Superior temporal gyrus (tissue), 1 donor: ENCODE measurements around the gene NCAM1.

Experiments used
- DNase-seq: peaks from one replicate; pipeline ENCODE4 v3.0.0-alpha.2; 2016; ENCODE audit errors: extremely low spot score

Gene NCAM1

DNA sequence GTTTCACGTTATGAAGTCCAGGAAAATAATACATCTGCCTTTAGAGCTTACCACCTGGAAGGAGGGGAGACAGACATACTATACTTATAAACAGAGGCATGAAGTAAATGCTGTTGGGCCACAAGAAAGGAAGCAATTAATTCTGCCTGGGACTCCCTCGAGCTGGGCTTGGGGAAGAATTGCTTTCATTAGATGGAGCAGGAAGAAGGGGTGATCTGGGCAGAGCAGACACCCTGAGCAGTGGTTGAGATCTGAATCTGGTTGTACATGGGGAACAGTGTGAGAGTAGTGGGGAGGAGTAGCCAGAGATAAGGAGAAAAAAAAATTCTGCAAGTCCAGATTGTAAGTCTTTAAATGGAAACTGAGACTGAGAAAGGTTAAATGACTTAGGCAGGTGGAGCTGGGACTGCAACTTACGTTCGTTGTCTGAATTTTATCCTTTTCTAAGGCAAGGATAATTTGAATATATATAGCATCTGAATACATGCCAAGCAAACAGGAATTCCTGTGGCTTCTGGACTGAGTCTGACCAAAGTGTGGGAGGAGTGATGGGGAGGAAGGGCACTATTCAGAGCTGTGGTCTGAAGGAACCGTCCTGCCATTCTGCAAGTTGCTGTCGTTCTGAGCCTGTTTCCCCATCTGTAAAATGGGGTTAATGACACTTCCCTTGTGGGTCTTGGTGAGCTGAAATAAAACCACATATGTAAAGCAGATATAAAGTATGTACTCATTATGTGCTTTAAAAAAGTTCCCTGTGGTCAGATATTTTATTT lies 7.9 kb downstream of the NCAM1 start:
- DNase-seq = no peak

DNA sequence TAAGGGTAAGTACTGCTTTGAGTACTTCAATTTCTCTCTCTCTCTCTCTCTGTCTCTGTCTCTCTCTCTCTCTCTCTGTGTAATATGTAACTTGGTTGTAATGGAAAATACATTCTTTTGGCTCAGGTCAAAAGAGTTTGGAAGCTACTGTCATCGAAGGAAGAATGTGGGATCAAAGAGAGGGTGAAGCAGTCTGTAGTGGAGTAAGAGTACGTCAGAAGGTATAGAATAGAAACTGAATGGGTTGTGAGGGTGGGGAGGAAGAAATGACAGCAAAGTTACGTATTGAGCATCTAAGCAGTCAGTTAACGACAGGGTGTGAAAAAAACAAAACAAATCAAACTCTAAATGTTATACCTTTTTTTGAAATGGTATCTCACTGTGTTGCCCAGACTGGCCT lies 10.0 kb downstream of the NCAM1 start:
- DNase-seq = no peak

DNA sequence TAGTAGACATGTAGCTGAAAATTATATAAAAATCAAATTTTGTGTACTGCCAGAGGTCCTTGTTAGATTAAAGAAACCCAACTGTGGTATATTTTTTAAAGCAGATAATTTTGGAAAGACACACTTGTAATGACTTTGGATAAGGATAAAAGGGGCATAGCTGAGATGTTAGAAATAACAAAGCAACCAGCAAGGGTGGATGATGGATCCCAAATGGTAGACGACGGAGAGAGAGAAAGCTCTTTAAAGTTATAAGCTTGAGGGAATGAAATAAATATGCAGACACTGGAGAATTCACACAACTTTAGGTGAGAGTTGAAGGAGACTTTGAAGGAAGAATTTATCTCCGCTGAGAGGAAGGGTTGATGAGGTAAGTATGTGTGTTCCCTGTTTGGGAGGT lies 10.6 kb downstream of the NCAM1 start:
- no peak for DNase-seq

DNA sequence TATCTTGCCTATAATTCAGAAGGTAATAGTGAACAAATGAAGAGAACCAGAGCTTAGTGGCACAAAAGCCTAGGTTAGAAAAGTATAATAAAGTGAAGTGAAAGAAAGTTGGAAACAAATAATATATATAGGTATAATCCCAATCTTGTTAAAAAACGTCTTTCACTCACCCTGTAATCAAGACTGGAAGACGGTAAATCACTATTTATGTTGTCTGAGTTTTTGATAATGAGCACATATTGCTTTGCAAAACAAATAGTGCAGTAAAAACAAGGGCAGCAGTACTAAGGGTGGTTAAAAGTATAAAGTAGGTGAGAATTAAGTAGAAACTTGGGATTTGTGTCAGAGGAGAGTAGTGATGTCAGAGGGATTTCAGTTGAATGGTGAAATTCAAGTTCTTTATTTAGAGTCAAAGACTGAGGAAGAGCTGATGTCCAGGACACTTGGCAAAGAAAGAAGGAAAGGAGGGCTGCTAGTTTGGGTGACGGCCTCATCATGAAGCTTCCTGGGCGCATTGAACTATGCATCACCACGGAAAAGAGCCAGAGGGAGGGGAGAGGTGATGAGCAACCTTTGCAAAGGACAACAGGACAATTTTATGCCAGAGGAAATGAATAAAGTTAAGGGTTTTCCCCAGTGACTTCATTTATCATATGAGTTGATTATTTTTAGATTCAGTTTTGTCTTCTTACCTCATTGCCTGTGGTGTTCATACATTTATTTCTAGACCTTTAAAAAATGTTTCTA lies 11.4 kb downstream of the NCAM1 start:
- peak; percentile 9 for DNase-seq

DNA sequence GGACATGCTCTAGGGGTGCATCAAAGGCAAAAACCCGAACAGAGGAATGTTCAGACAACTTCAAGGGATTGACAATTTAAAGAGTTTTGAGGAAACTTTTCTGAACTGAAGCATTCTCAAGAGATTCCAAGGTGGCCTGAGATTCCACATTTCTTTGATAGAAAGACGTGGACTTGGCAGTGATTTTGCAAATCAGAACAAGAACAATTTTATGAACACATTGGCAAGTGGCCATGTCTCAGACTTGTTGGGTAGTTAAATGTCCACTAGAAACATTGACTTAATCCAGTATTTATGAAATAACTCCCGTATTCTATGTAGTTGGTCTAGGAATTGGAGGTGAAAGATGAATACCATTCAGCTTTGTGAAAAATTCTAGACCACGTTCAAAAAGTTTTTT lies 13.8 kb downstream of the NCAM1 start:
- no peak for DNase-seq

DNA sequence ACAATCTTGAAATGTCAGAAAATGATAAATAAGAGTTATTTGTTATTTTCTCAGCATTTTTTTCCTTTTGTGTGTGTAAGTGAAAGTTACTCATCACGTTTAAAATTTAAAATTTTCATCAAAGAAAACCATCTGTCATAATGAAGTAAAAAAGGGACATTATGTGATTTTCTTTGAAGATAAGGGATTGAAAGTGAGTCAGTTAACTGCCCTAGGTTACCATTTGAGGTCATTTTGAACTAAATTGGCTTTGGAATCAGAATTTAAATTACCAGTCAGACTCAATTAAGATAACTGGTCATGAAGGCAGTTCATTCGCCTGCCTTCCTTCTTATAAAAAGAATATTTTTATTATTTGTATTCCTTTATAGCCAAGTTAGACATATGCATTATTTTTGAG lies 14.3 kb downstream of the NCAM1 start:
- DNase-seq = no peak

DNA sequence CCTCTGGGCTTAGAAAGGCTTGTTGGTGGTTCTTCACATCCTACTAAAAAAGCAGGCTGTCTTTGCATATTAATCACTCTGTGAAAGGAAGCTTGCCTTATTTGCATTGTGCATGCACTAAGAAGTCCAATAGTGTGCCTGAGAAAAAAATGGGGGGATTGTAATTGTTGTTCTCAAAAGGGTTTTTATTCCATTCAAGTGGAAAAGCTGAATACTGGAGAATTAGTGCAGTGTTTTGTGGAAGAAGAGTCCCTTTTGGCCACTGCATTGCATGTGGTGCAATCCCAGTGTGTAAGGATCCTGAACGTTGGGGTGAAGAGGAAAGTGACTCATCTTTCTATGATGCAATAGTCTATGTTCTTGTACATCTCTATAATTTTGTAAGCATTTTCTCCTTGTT lies 16.5 kb downstream of the NCAM1 start:
- DNase-seq = peak; percentile 93

DNA sequence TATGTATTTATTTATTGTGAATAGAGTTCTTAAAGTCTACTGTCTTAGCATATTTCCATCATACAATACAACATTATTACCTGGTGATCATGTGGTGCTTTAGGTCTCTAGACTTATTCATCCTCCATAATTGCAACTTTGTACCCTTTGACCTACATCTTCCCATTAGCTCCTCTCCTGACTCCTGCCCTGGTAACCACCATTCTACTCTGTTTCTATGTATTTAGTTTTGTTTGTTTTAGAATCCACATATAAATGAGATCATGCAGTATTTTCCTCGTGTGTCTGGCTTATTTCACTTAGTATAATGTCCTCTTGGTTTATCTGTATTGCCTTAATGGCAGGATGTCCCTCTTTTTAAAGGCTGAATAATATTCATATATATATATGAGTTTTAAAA lies 22.7 kb downstream of the NCAM1 start:
- no peak for DNase-seq

DNA sequence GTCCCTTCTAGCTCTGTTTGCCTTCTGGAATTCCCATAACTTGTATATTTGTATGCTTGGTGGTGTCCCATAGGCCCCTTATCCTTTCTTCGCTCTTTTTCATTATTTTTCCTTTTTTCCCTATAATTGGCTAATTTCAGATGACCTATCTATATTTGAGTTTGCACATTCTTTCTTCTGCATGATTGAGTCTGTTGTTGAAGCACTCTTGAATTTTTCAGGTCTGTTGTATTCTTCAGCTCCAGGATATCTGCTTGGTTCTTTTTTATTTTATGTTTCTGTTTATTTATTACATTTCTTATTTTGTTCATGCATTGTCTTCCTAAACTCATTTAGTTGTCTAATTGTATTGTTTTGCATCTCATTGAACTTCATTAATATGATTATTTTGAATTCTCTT lies 28.0 kb downstream of the NCAM1 start:
- no peak for DNase-seq

DNA sequence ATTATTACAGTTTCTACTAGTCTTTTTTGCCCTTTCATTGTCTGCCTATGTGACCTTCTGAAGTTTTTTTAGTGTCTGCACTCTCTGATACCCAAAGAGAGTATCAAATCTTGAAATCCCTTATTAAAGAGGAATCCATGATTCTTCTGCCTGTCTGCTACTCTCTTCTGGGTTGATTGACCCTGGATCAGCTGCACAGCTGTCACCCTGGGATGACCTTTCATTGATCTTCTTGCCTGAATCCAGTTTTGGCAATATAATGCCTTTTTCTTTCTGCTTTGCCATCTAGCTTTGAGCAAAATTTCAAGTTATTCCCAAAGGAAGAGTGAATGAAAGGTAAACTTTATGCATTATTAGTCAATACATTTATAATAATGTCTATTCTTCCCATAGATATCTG lies 32.6 kb downstream of the NCAM1 start:
- DNase-seq = no peak

DNA sequence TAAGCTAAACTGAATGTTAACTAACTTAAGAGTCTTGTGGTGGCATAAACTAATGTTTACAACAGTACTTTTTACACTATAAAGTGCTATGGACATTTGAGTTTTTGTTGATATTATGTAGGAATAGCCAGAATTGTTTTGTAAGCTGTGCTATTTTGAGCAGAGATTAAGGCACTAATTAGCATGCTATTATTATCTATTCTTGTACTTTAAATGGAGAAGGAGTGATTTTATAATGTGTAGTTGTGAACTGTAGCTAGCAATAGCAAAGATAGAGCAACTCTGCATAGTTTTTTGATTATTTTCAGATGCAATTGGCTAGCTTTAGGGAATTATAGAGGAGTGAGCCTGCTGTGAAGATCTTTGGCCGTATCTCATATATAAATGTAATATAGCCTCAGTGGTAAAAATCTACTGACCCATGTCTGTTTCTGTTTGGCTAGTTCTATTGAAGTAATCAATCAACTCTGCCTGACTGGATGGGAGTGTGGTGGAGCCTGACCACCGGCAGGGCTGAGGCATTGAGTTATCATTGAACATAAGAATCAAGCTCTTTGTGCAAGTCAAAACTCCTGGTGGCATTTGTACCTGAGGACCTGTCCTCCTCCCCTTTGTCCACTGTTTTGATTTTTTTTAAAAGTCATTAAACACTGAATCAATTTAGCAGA lies 34.3 kb downstream of the NCAM1 start:
- no peak for DNase-seq

DNA sequence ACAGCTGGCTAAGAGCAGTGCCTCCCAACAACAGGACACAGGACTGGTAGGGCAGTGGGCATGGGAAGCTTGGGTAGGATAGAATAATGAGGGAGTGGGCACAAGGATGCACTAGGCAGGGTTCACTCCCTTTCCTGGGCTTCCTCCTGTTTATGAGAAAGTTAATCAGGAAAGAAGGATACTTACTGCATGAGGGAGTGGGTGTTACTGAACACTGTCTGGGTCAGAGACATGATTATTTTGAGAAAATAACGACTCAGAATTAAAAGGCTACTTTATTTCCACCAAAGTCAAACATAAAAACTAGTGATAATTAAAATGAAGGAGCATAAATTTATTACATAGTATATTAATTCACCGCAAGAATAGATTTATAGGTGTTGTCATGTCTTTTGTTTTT lies 35.8 kb downstream of the NCAM1 start:
- no peak for DNase-seq

DNA sequence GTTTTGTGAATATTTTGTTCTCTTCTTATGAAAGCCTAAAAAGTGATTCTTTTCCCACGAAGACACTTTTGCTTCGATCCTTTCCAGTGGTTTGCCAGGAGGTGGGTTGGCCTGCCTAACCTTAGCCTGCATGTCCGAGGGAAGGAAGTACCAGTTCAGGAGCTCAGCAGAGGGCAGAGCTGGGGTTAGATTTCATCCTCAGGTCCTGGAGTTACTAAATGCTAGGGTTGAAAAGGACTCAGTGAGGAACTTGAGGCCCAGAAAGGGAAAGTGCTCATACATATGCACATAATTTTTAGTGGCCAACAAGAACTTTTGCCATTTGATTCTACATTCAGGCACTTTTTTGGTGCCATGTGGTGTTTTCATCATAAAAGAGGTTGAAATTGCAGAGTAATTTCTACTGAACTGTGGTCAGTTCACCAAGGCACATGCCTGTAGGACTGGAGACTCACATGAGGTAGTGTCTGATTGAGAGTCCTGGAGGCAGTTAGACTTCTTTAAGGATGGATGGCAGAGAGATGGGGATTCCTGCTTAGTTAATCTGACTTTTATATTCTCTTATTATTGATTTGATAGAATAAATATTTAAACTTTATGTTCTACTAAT lies 36.7 kb downstream of the NCAM1 start:
- no peak for DNase-seq

DNA sequence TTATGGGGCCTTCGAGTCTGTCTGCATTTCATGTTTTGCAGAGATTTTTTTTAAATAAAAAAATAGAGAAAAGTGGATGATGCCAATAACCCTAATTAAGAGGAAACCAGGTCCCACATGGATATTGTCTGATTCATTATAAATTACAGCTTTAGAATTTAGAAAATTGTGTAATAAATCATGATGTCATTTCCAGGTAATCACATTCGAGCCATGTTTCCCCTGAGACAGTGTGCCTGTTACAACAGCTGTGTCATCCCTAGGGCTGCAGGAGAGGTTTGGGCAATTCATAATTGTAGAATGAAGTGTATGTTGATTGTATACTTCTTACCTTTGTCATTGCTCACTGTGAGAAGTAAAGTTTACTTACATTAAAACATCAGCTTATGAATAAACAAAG lies 38.3 kb downstream of the NCAM1 start:
- no peak for DNase-seq

DNA sequence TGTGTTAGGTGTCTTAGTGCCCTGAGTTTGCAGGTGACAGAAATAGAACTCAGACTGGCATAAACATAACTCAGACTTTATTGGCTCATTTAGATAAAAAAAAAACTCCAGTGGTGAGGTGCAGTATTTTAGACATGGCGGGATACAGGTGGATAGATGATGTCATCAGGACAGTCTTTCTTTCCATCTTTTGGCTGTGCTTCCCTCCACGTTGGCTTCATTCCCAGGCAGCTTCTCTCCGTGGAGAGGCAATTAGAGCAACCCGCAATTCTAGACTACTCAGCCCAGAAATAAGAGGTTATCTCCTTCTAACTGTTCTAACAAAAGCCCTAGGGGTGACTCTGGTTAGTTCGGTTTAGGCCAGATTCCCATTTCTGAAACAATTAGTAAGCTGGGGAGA lies 40.5 kb downstream of the NCAM1 start:
- DNase-seq = no peak

DNA sequence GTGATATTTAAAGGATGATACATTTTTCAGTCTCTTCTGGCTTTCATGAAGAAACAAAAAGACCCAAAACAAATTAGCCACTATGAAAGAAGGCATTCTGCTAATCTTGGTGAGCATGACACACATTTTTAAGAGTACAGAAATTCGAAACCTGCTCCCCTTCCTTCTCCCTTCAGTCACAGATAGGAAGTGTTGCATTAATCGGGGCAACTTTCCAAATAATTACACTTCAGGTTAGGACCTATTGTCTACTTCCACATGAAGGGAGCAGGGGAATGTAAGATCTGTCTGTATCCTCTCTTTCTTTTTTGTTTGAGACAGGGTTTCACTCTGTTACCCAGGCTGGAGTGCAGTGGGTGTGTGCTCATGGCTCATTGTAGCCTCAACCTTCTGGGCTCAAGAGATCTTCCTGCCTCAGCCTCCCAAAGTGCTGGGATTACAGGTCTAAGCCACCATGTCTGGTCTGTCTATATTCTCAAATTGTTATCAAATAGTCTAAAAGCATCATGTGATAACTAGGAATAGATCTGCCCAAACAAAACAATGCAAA lies 45.8 kb downstream of the NCAM1 start:
- DNase-seq = no peak

DNA sequence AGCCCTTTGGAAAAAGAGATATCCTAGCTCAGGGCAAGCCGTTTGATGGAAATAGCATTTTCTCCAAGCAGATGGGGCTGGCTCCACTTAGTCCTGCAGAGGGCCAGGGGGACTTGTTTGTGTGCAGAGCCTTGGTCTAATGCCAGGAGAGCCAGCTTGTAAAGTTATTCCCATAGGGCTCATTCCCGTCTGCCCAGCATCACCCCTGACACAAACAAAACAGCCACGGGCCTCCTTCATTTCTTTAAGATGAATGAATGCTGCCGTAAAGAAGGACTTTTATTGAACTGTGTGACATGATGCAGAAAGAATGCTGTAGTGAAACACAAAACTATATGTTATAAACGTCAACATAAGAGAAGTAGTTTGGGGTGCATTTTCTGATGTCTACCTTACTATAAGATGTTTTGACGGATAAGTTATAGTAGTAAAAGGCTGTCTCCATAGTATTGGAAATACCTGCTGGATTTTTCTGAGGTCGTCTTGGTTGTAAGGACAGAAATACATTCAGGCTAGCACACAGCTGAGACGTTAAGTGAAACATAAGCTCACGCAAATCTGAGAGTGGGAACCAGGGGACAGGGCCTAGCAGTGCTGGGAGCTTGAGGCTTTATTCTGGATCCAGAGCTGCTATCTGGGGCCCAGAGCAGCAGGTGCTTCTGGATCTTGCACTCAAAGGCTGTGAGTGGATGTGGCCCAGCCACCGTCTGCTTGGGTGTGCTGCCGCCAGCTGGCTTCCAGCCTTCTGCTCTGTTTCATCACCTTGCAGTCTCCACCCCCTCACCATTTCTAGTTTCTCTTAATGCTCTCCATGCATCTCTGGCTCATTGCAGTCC lies 53.3 kb downstream of the NCAM1 start:
- peak; percentile 57 for DNase-seq

DNA sequence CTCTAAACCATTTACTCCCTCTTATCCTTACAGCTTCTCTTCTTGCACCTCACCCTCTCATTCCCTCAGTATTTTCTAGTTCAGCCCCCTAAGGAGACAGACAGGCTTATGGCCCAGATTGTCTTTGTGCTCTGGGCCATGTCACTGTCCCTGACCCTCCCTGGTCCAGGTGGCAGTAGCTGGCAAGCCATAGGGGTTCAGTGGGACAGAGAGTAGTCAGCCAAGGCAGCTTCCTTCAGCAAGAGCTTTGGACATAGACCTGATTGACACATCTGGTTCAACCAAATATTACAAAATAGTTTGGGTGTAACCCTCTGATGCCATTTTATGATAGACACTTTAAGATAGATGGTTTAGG lies 53.9 kb downstream of the NCAM1 start:
- no peak for DNase-seq

DNA sequence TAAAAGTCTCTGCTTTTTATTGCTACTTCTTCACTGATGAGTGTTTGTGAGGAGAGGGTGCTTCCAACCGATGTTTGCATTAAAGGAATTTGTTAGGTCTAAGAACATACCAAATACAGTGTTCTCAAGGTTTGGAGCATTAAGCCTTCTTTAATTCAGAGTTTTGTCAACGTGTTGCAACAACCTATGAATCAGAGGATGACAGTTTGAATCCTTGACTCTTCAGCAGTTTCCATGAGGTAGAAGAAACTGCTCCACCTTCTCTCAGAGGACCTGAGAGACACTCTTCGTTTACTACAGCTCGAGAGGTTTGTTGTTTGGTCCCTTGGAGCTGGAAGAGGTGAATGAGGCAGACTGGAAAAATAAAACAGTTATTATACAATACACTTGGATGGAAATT lies 55.7 kb downstream of the NCAM1 start:
- no peak for DNase-seq

DNA sequence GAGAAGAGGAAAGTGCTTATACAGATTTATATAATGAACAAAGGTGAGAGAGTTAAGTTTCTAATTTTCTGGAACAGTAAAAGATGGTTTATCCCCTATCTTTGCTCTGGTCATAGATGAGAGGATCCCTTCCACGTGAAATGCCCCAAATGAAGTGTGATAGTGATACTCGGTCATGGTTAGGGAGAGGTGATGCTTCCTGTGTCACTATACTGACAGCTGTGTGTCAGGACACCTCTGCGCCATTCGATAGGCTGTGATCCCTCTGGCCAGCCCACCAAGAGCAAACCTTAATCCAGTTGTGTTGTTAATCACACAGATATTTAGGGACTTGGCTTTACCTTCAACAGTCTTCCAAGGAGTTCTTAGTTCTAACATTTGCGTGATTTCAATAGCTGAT lies 57.7 kb downstream of the NCAM1 start:
- DNase-seq = no peak

DNA sequence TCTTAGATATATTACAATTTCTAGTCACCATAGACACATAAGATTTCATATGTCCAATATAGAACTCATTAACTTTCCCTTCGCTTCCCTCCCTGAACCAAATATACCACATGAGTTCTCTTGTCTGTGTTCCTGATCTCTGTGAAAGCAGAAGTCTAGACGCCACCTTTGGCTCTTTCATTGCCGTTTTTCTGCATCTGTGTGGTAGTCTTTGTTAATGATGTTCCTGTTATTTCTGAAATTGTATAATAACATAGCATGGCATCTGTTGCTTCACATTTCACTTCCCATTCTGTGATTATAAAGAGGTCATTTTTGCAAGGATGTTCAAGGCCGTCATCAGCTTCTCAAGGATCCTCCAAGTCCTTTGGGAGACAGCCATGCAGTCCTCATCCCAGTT lies 58.5 kb downstream of the NCAM1 start:
- no peak for DNase-seq
